SK-N-MC (cell line): Measurements from ENCODE around the gene GPR15.

Experiments used
- DNase-seq: peaks from one replicate; pipeline ENCODE4 v3.0.0-alpha.2; 2011; ENCODE audit warnings: low read depth, low spot score
- H3K27ac ChIP-seq: fragments of 200-600 bp; sonication (generic); 2 replicates; pipeline ENCODE4 v1.5.1; 2016; ENCODE audit warnings: mixed run types
- H3K36me3 ChIP-seq: fragments of 200-600 bp; sonication (generic); 2 replicates; pipeline ENCODE4 v1.6.1; 2017; ENCODE audit warnings: antibody characterized with exemption, low read length, mixed read lengths; ENCODE audit not compliant: insufficient read depth
- H3K4me3 ChIP-seq: fragments of 200-600 bp; sonication (generic); 2 replicates; pipeline ENCODE4 v1.5.1; 2016
- H3K9ac ChIP-seq: fragments of 200-600 bp; sonication (generic); 2 replicates; pipeline ENCODE4 v1.8.0; 2017; ENCODE audit warnings: mixed run types, mixed read lengths; ENCODE audit not compliant: insufficient read length
- H3K9me3 ChIP-seq: fragments of 200-600 bp; sonication (generic); 2 replicates; pipeline ENCODE4 v1.6.1; 2017; ENCODE audit warnings: low read depth, mild to moderate bottlenecking, antibody characterized with exemption, low read length, moderate library complexity, mixed read lengths
- EZH2 ChIP-seq: fragments of 200-600 bp; sonication (generic); IDR thresholded peaks from one replicate; pipeline ENCODE4 v1.6.1; 2017; ENCODE audit warnings: antibody characterized with exemption
- FOXP2 ChIP-seq: optimal IDR thresholded peaks from 2 replicates; pipeline ENCODE3; 2011; ENCODE audit warnings: mild to moderate bottlenecking, moderate library complexity; ENCODE audit not compliant: insufficient read depth; ENCODE audit errors: extremely low read length, control extremely low read depth
- POLR2AphosphoS5 ChIP-seq: IDR thresholded peaks from 2 replicates; pipeline ENCODE4 v1.6.1; 2012; ENCODE audit warnings: mild to moderate bottlenecking, low read depth, low read length, borderline replicate concordance

Gene GPR15

DNA sequence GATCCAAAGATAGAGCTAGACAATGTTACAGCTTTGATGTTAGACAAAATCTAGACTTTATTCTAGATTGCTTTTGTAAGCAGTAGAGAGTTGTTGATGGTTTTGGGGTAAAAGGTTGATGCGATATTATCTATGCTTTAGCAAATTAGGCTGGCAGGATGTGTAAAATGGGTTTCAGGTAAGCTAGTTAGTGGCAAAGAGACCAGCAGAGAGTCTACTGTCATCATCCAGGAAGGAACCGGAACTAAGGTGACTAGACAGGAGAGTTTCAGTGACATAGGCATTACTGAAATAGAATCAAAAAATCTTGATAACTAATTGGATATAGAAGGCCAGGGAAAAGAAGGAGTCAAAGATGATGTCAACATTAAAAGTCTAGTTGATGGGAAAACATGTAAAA lies 23.2 kb upstream of the GPR15 start:
- no peak for DNase-seq
- Histone ChIP-seq H3K9me3 (no peaks in the 10 kb centered on the region), H3K27ac (no peak overlapping the region), H3K36me3 (no peaks in the 10 kb centered on the region), H3K9ac (no peak overlapping the region), H3K4me3 (no peak overlapping the region)
- no peak for TF ChIP-seq POLR2AphosphoS5

DNA sequence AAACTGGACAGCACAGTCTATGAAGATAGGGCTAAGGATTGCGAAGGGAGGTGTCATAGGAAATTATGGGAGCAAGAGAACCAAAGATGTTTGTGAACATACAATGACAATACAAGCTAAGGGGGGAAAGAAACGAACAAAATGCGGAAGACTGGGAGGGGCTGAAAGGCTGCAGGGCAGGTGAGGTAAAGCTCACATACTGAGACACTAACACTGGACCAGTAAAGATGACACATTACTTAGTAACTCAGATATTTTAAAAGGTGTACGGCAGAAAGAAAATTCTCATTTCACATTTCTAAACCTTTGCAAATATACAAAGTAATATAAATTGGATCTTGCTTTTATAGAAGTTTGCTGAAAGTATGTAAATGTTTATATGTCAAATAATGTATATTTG lies 19.2 kb upstream of the GPR15 start:
- no peak for TF ChIP-seq POLR2AphosphoS5
- no peak for TF ChIP-seq EZH2
- TF ChIP-seq FOXP2 = no peak

DNA sequence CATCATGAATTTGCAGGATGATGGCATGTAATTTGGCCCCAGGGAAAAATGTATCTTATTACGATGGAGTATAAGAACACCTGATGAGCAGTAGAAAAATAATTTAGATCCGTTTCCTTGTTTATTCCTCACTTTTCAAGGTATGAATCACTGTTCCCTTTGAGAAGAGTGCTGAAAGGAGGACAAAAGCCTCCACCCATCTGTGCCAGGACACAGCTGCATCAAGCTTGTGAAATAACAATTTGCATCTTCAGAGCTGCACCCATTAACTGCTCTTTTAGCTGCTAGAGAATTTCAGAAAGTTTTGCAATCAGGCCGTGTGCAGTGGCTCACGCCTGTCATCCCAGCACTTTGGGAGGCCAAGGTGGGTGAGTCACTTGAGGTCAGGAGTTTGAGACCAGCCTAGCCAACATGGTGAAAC lies 18.7 kb upstream of the GPR15 start:
- Histone ChIP-seq H3K9me3 (no peaks in the 10 kb centered on the region), H3K9ac (no peak overlapping the region), H3K4me3 (no peak overlapping the region), H3K27ac (no peak overlapping the region), H3K36me3 (peaks cover 25% of the 10 kb centered on the region)
- TF ChIP-seq POLR2AphosphoS5 (no peak), EZH2 (no peak), FOXP2 (no peak)
- no peak for DNase-seq

More for the DNA sequence above, 19.2 kb upstream of the GPR15 start:
- Histone ChIP-seq H3K36me3 (peaks cover 20% of the 10 kb centered on the region), H3K4me3 (no peak overlapping the region), H3K9ac (no peak overlapping the region), H3K9me3 (no peaks in the 10 kb centered on the region), H3K27ac (no peak overlapping the region)
- no peak for DNase-seq

DNA sequence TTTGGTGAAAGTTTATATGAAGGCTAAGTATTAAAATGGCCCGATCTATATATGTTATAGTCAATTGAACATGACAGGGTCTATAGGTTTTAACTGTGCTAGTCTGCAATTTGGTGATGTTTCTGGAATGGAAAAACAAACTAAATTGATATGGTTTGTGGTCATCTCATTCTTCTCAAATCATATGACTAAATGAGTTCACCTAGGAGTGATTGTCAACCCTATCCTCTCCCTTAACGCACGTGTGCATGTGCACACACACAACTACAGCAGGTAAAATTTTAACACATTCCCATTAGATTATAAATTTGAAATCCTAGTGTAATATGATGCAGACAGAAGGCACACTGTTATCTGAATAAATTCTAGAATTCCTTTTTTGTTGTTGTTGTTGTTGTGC lies 18.0 kb upstream of the GPR15 start:
- Histone ChIP-seq H3K27ac (no peak overlapping the region), H3K36me3 (peaks cover 30% of the 10 kb centered on the region), H3K4me3 (no peak overlapping the region), H3K9ac (no peak overlapping the region), H3K9me3 (no peaks in the 10 kb centered on the region)
- TF ChIP-seq FOXP2 = no peak
- DNase-seq = no peak

DNA sequence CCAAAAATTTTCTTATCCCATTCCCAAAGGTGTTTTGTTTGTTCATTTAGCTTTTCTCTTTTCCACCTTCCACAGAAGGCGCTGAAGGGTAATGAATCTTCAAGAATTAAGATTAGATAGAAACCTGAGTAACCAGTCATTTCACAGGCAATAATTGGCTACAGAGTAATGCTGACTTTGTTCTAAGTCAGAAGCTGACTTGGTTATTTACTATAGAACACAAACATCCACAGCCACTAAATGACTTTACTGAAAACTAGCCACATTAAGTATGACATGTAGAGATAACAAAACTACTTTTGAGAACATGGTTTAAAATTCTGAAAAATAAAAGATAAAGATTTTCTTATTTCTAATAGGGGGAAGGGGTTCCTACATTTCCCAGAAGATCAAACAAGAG lies 16.8 kb upstream of the GPR15 start:
- Histone ChIP-seq H3K9me3 (no peaks in the 10 kb centered on the region), H3K4me3 (no peak overlapping the region), H3K36me3 (peaks cover 42% of the 10 kb centered on the region), H3K27ac (no peak overlapping the region), H3K9ac (no peak overlapping the region)
- TF ChIP-seq POLR2AphosphoS5 = no peak
- no peak for TF ChIP-seq EZH2
- no peak for TF ChIP-seq FOXP2
- no peak for DNase-seq

DNA sequence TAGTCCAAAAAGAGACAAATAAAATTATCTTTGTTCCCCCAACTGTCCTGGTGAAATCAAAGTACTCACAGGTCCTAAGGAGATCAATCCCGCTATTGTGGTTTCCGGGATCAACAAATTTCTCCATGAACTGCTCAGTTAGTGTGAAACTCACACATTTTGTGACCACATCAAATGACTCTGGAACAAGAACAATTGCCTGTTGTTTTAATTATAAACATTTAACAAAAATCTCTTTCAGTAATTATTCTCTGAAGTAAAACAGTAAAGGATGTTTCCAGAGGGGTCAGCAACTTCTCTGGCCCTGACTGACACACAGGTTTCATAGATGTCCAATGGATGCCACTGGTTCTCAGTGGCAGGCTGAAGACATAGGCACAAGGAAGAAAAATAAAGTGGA lies 13.0 kb upstream of the GPR15 start:
- H3K9me3 ChIP-seq = no peaks in the 10 kb centered on the region
- TF ChIP-seq EZH2 (no peak), POLR2AphosphoS5 (no peak), FOXP2 (no peak)
- no peak overlapping the region for H3K27ac ChIP-seq
- no peak for DNase-seq
- H3K36me3 ChIP-seq = peaks cover 56% of the 10 kb centered on the region
- no peak overlapping the region for H3K9ac ChIP-seq
- no peak overlapping the region for H3K4me3 ChIP-seq

DNA sequence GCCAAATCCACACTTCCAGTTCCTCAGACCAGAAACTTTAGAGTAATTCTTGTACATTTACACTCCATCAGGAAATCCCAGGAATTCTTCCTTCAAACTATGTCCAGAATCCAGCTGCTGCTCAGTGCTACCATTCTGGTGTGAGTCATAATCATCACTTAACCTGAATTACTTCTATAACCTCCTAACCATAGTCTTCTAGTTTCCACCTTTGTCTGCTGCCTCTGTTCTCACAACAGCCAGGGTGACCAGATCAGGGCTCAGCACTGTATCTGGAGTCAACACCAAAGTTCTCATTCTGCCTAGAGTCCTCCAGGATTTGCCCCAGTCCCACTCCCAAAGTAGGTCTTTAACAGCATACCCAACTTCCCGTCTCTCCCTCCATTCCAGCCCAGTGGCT lies 12.4 kb upstream of the GPR15 start:
- no peak overlapping the region for H3K9ac ChIP-seq
- DNase-seq = no peak
- no peak overlapping the region for H3K4me3 ChIP-seq
- peaks cover 56% of the 10 kb centered on the region for H3K36me3 ChIP-seq
- no peak overlapping the region for H3K27ac ChIP-seq
- TF ChIP-seq FOXP2 = no peak
- TF ChIP-seq EZH2 = no peak
- TF ChIP-seq POLR2AphosphoS5 = no peak
- no peaks in the 10 kb centered on the region for H3K9me3 ChIP-seq

DNA sequence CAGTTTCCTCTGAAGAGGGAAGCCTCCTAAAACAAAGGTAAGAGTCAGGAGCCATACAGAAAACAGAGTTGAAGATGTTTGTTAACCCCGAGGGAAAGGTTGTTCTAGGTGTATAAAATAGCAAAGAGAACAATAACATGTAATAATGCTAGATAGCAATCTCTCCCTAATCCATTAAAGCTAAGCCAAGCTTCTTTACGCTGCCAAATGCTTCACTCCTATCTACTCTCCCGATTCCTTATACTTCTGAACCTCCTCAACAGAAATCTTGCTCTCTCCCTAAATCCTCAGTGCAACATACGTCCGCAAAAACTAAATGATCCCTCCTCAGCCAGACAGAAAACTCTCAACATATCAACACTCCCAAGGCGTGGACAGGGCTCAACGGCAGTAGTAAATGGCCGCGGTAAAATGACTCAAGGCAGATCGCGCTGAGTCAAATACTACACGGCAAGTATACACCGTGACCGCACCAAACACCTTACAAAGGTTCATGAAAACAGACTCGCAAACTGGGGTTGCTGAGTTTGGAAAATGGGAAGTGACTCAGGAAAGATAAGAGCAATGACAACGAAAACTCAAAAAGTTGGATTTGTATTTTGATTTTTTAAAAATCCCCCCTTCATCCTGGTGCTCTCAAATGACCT lies 9.8 kb upstream of the GPR15 start:
- Histone ChIP-seq H3K36me3 (peaks cover 37% of the 10 kb centered on the region), H3K27ac (no peak overlapping the region), H3K9me3 (no peaks in the 10 kb centered on the region), H3K9ac (peak overlapping the region; percentile 81), H3K4me3 (peak overlapping the region; percentile 94)
- DNase-seq = no peak
- TF ChIP-seq POLR2AphosphoS5 (no peak), FOXP2 (no peak), EZH2 (no peak)

DNA sequence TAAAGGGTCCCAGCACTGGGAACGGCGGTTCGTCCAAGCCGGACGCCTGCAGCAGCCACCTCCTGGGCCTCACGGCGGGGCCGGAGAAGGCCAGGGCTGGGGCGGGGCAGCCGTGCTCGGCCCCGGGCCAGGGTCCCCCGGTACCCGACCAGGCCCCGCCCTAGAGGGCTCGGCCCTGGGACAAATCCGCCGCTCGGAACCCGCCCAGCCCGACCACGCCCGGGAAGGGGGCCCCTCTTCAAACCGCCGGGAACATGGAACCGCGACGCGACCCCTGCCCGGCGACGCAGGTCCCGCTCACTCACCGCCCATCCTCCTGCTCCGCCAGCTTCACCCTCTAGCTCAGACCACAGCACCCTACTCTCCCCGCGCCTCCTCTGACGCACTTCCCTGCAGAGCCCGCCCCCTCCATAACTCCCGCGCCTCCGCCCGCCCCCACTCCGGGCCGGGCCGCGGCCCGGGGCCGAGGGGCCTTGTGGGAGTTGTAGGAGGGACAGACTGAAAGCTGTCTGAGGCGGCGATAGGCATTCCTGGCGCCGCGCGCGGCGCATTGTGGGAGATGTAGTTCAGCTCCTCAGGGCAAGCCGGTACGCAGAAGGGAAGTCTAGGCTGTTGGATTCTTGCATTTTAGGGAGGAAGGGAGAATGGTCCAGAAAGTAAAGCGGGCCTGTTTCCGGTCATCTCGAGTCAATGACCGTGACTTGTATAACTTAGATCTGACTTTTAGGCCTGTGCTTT lies 9.1 kb upstream of the GPR15 start, which contains the start of gene CLDND1:
Gene CLDND1 (minus strand): TSS at position 359 of the 738 bp plus-strand sequence. CDS start 1,478 bp downstream, outside the sequence.
- Histone ChIP-seq H3K36me3 (peaks cover 34% of the 10 kb centered on the region), H3K9ac (peak within 1 kb of the TSS; percentile 81), H3K27ac (no peak within 1 kb of the TSS), H3K9me3 (no peaks in the 10 kb centered on the region), H3K4me3 (peak within 1 kb of the TSS; percentile 94)
- DNase-seq = peak; percentile 75
- TF ChIP-seq POLR2AphosphoS5 (peak; percentile 87), EZH2 (no peak), FOXP2 (no peak)
